Hepatocyte (in vitro differentiated cells): Measurements from ENCODE around the gene NKD1. TPM values are rescaled to one million over a fixed set of nuclear protein-coding genes. Genes with fewer than 3 reads are reported as not detected.

Experiments used
- DNase-seq: peaks from one replicate; pipeline ENCODE4 v3.0.0-alpha.2; 2016; ENCODE audit warnings: low spot score
- H2AFZ ChIP-seq: fragments of 200-600 bp; sonication (generic); 2 replicates; pipeline ENCODE4 v1.6.0; 2016; ENCODE audit warnings: antibody characterized with exemption, mild to moderate bottlenecking
- H3K27ac ChIP-seq: fragments of 200-600 bp; sonication (generic); 2 replicates; pipeline ENCODE4 v1.5.1; 2016; ENCODE audit warnings: mild to moderate bottlenecking
- H3K27me3 ChIP-seq: fragments of 200-600 bp; sonication (generic); 2 replicates; pipeline ENCODE4 v1.6.1; 2016
- H3K36me3 ChIP-seq: fragments of 200-600 bp; sonication (generic); replicated peaks from 2 replicates; pipeline ENCODE4 v1.5.1; 2016; ENCODE audit warnings: low read depth; ENCODE audit not compliant: insufficient read depth
- H3K4me1 ChIP-seq: fragments of 200-600 bp; sonication (generic); 2 replicates; pipeline ENCODE4 v1.5.1; 2016; ENCODE audit warnings: mild to moderate bottlenecking, moderate library complexity; ENCODE audit not compliant: insufficient read depth
- H3K4me2 ChIP-seq: fragments of 200-600 bp; sonication (generic); 2 replicates; pipeline ENCODE4 v1.6.0; 2016
- H3K4me3 ChIP-seq: fragments of 200-600 bp; sonication (generic); 2 replicates; pipeline ENCODE4 v1.5.1; 2016; ENCODE audit warnings: mild to moderate bottlenecking
- H3K79me2 ChIP-seq: fragments of 200-600 bp; sonication (generic); 2 replicates; pipeline ENCODE4 v1.6.0; 2017; ENCODE audit warnings: mild to moderate bottlenecking
- H3K9me2 ChIP-seq: fragments of 200-600 bp; sonication (generic); replicated peaks from 2 replicates; pipeline ENCODE4 v1.6.0; 2017; ENCODE audit warnings: mild to moderate bottlenecking; ENCODE audit not compliant: insufficient read depth
- H3K9me3 ChIP-seq: fragments of 200-600 bp; sonication (generic); 2 replicates; pipeline ENCODE4 v1.5.1; 2016; ENCODE audit warnings: low read depth, mild to moderate bottlenecking
- H4K20me1 ChIP-seq: fragments of 200-600 bp; sonication (generic); 2 replicates; pipeline ENCODE4 v1.6.0; 2016; ENCODE audit warnings: mild to moderate bottlenecking; ENCODE audit not compliant: insufficient read depth, poor library complexity, severe bottlenecking
- CTCF ChIP-seq: fragments of 200-600 bp; sonication (generic); IDR thresholded peaks from 2 replicates; pipeline ENCODE4 v1.5.1; 2016; ENCODE audit warnings: antibody characterized with exemption, mild to moderate bottlenecking; ENCODE audit not compliant: poor library complexity
- EZH2 ChIP-seq: fragments of 200-600 bp; sonication (generic); IDR thresholded peaks from 2 replicates; pipeline ENCODE4 v1.6.1; 2016; ENCODE audit warnings: antibody characterized with exemption, mild to moderate bottlenecking, borderline replicate concordance
- EZH2phosphoT487 ChIP-seq: fragments of 200-600 bp; sonication (generic); IDR thresholded peaks from one replicate; pipeline ENCODE4 v1.6.1; 2018; ENCODE audit warnings: antibody characterized with exemption, mild to moderate bottlenecking, low read depth, moderate library complexity; ENCODE audit not compliant: unreplicated experiment, severe bottlenecking
- WGBS: methylation state at CpG from one replicate; pipeline ENCODE4 v1.1.6; 2016; ENCODE audit warnings: low lambda C conversion rate; ENCODE audit errors: missing lambda C conversion rate; 5-methylcytosine and 5-hydroxymethylcytosine counted together
- polyA plus RNA-seq: library from polyadenylated mRNA; unstranded; fragments of >200 nt; fragmentation: Nextera tagmentation; extraction: Ambion mirVana; gene quantifications from 2 replicates; pipeline ENCODE4 v1.2.1, GENCODE V29; 2016
- total RNA-seq: library from RNA; depleted of rRNA; stranded (reverse); fragments of >200 nt; gene quantifications from 2 replicates; pipeline ENCODE4 v1.2.3, GENCODE V29; 2014

The NKD1 gene
- total and polyA plus RNA-seq, 2 experiments from 2014 or later: 5.9 to 26.3 TPM

GRCh38 chr16:50550866-50551641, 2.9 kb downstream of the NKD1 start:
- H3K4me2 ChIP-seq: peak overlapping the region; percentile 95
- H3K27ac ChIP-seq: no peak overlapping the region
- DNase-seq: no peak
- no peak overlapping the region for H2AFZ ChIP-seq
- no peak for TF ChIP-seq CTCF
- TF ChIP-seq EZH2: no peak
- WGBS: 55% methylated on average over 9 of the region's 9 CpGs
- no peaks in the 10 kb centered on the region for H4K20me1 ChIP-seq
- no peaks in the 10 kb centered on the region for H3K36me3 ChIP-seq
- H3K4me3 ChIP-seq: no peak overlapping the region
- H3K27me3 ChIP-seq: peaks cover 7% of the 10 kb centered on the region
- H3K9me2 ChIP-seq: no peaks in the 10 kb centered on the region
- H3K4me1 ChIP-seq: peaks cover 10% of the 10 kb centered on the region
- H3K79me2 ChIP-seq: peaks cover 10% of the 10 kb centered on the region
- no peaks in the 10 kb centered on the region for H3K9me3 ChIP-seq

- H3K27me3 ChIP-seq: peaks cover 7% of the 10 kb centered on the region
- WGBS: 92% methylated on average over 7 of the region's 7 CpGs
- TF ChIP-seq EZH2: no peak
- H3K4me2 ChIP-seq: no peak overlapping the region
- H3K27ac ChIP-seq: no peak overlapping the region
- no peak for DNase-seq
- no peaks in the 10 kb centered on the region for H3K36me3 ChIP-seq
- no peaks in the 10 kb centered on the region for H3K9me2 ChIP-seq
- H3K4me3 ChIP-seq: no peak overlapping the region
- no peaks in the 10 kb centered on the region for H3K9me3 ChIP-seq
- H2AFZ ChIP-seq: no peak overlapping the region
- H4K20me1 ChIP-seq: no peaks in the 10 kb centered on the region
- H3K79me2 ChIP-seq: peaks cover 10% of the 10 kb centered on the region
- peaks cover 10% of the 10 kb centered on the region for H3K4me1 ChIP-seq
These were observed 4.4 kb downstream of the NKD1 start for GRCh38 chr16:50552476-50553101.

GRCh38 chr16:50553182-50553710, 5.0 kb downstream of the NKD1 start:
- Histone ChIP-seq H3K27me3 (peaks cover 7% of the 10 kb centered on the region), H3K9me3 (no peaks in the 10 kb centered on the region), H2AFZ (no peak overlapping the region), H3K4me2 (no peak overlapping the region), H4K20me1 (no peaks in the 10 kb centered on the region), H3K9me2 (no peaks in the 10 kb centered on the region), H3K79me2 (peaks cover 10% of the 10 kb centered on the region), H3K4me3 (no peak overlapping the region), H3K36me3 (no peaks in the 10 kb centered on the region), H3K4me1 (peaks cover 10% of the 10 kb centered on the region), H3K27ac (no peak overlapping the region)
- no peak for DNase-seq
- TF ChIP-seq EZH2phosphoT487 (no peak), CTCF (no peak), EZH2 (no peak)
- WGBS: 86% methylated on average over 7 of the region's 7 CpGs

- peaks cover 8% of the 10 kb centered on the region for H3K79me2 ChIP-seq
- peaks cover 7% of the 10 kb centered on the region for H3K27me3 ChIP-seq
- no peak overlapping the region for H3K27ac ChIP-seq
- no peak overlapping the region for H3K4me2 ChIP-seq
- no peak overlapping the region for H2AFZ ChIP-seq
- H3K9me3 ChIP-seq: no peaks in the 10 kb centered on the region
- no peak overlapping the region for H3K4me3 ChIP-seq
- no peak for TF ChIP-seq EZH2phosphoT487
- TF ChIP-seq CTCF: no peak
- TF ChIP-seq EZH2: no peak
- WGBS: 92% methylated on average over 7 of the region's 7 CpGs
- no peaks in the 10 kb centered on the region for H3K9me2 ChIP-seq
- H4K20me1 ChIP-seq: no peaks in the 10 kb centered on the region
- no peaks in the 10 kb centered on the region for H3K36me3 ChIP-seq
- no peak for DNase-seq
- H3K4me1 ChIP-seq: peaks cover 10% of the 10 kb centered on the region
These were observed 5.7 kb downstream of the NKD1 start for GRCh38 chr16:50553731-50554360.
